HepG2 (cell line): Measurements from ENCODE around the gene MRPS18C.

ENCODE experiments used
- CTCF ChIP-seq: sonication (generic); formaldehyde crosslinking; IDR thresholded peaks from 2 replicates; pipeline ENCODE4 v1.5.0; 2020; ENCODE audit warnings: mild to moderate bottlenecking, missing genetic modification reagents, moderate library complexity
- EZH2 ChIP-seq: conservative IDR thresholded peaks from 2 replicates; pipeline ENCODE4 v1.6.1; 2012; ENCODE audit warnings: mild to moderate bottlenecking, low read depth, low read length, moderate library complexity
- FLYWCH1 ChIP-seq: sonication (generic); formaldehyde crosslinking; IDR thresholded peaks from 2 replicates; pipeline ENCODE4 v1.8.1; 2023; ENCODE audit warnings: mild to moderate bottlenecking, missing genetic modification reagents
- FOXM1 ChIP-seq: sonication (generic); formaldehyde crosslinking; IDR thresholded peaks from 2 replicates; pipeline ENCODE4 v1.5.0; 2020; ENCODE audit warnings: missing genetic modification reagents
- HNRNPUL1 ChIP-seq: fragments of 200-400 bp; formaldehyde crosslinking; IDR thresholded peaks from 2 replicates; pipeline ENCODE4 v1.6.1; 2017; ENCODE audit warnings: low read depth, mild to moderate bottlenecking, low read length, moderate library complexity
- KAT7 ChIP-seq: IDR thresholded peaks from 2 replicates; pipeline ENCODE4 v1.6.1; 2018; ENCODE audit warnings: borderline replicate concordance, missing compliant biosample characterization
- POLR2A ChIP-seq, 2 experiments: IDR thresholded peaks; 2 replicates each; pipeline ENCODE4 v1.6.1; 2011; ENCODE audit warnings: low read depth in 2 of 2, low read length in 2 of 2, mild to moderate bottlenecking in 1 of 2, moderate library complexity in 1 of 2; ENCODE audit not compliant: insufficient read depth in 1 of 2
- ZC3H4 ChIP-seq: sonication (generic); formaldehyde crosslinking; IDR thresholded peaks from 2 replicates; pipeline ENCODE4 v1.4.0; 2020; ENCODE audit warnings: missing genetic modification reagents, borderline replicate concordance
- ZNF775 ChIP-seq: sonication (generic); formaldehyde crosslinking; IDR thresholded peaks from 2 replicates; pipeline ENCODE4 v1.4.0; 2020; ENCODE audit warnings: missing genetic modification reagents, mild to moderate bottlenecking, moderate library complexity, borderline replicate concordance
- TF ChIP-seq, protein P1 (sequence below): sonication (generic); formaldehyde crosslinking; IDR thresholded peaks from 2 replicates; pipeline ENCODE4 v1.9.0; 2021; ENCODE audit warnings: missing genetic modification reagents, borderline replicate concordance

- TF ChIP-seq HNRNPUL1 (no peak), FOXM1 (CRISPR knock-in tag) (no peak), CTCF (no peak), EZH2 (no peak), POLR2A (IDR thresholded peaks at IDR 0.05; ENCODE audit: insufficient read depth in 1 of 2, low read depth in 2 of 2, low read length in 2 of 2) (no peak), KAT7 (CRISPR knock-in tag) (no peak), ZNF775 (CRISPR knock-in tag) (no peak), FLYWCH1 (CRISPR knock-in tag) (no peak), ZC3H4 (no peak)
- TF ChIP-seq, protein P1, sequence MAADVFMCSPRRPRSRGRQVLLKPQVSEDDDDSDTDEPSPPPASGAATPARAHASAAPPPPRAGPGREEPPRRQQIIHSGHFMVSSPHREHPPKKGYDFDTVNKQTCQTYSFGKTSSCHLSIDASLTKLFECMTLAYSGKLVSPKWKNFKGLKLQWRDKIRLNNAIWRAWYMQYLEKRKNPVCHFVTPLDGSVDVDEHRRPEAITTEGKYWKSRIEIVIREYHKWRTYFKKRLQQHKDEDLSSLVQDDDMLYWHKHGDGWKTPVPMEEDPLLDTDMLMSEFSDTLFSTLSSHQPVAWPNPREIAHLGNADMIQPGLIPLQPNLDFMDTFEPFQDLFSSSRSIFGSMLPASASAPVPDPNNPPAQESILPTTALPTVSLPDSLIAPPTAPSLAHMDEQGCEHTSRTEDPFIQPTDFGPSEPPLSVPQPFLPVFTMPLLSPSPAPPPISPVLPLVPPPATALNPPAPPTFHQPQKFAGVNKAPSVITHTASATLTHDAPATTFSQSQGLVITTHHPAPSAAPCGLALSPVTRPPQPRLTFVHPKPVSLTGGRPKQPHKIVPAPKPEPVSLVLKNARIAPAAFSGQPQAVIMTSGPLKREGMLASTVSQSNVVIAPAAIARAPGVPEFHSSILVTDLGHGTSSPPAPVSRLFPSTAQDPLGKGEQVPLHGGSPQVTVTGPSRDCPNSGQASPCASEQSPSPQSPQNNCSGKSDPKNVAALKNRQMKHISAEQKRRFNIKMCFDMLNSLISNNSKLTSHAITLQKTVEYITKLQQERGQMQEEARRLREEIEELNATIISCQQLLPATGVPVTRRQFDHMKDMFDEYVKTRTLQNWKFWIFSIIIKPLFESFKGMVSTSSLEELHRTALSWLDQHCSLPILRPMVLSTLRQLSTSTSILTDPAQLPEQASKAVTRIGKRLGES (CRISPR knock-in tag), result no peak
Measured at GRCh38 chr4:83473423-83473822, 17.6 kb downstream of the MRPS18C start.
